HCEC 1CT (cell line): ENCODE results near the gene TK2.
"Not testable (repeated sequence)": the region's sequence is repeated elsewhere in the genome, so short reads cannot be mapped to it uniquely, and the experiment has no call there.

Source experiments
- DNase-seq: peaks from one replicate; pipeline ENCODE4 v3.0.0-alpha.2; 2017

TK2 gene

DNA sequence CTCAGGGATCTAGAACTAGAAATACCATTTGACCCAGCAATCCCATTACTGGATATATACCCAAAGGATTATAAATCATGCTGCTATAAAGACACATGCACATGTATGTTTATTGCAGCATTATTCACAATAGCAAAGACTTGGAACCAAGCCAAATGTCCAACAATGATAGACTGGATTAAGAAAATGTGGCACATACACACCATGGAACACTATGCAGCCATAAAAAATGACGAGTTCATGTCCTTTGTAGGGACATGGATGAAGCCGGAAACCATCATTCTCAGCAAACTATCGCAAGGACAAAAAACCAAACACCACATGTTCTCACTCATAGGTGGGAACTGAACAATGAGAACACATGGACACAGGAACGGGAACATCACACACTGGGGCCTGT, 48.4 kb downstream of the TK2 start:
- not testable (repeated sequence) for DNase-seq

- DNase-seq = not testable (repeated sequence)
Observed at GRCh38 chr16:66497921-66498320, 52.0 kb downstream of the TK2 start.

- not testable (repeated sequence) for DNase-seq
Observed at GRCh38 chr16:66496226-66496625, 53.7 kb downstream of the TK2 start.

GRCh38 chr16:66495440-66495839, 54.5 kb downstream of the TK2 start:
- no peak for DNase-seq

DNA sequence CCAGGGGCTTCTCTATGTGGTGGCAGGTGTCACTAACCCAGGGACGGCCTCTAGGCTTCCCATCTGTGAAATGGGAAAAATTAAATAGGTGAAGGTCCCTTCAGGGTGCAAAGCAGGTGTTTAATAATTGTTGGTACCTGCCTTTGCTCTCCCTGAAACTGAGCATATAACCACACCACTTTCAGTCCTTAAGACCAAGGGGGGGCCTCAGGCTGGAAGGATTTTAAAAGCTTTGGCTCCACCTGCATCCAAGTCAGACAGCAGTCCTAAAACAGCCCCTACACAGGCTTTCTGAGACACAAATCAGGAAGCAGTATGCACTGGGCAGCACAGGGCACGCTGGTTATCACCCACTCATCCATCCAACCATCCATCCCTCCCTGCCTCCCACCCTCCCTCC, 55.0 kb downstream of the TK2 start:
- DNase-seq = no peak

DNA sequence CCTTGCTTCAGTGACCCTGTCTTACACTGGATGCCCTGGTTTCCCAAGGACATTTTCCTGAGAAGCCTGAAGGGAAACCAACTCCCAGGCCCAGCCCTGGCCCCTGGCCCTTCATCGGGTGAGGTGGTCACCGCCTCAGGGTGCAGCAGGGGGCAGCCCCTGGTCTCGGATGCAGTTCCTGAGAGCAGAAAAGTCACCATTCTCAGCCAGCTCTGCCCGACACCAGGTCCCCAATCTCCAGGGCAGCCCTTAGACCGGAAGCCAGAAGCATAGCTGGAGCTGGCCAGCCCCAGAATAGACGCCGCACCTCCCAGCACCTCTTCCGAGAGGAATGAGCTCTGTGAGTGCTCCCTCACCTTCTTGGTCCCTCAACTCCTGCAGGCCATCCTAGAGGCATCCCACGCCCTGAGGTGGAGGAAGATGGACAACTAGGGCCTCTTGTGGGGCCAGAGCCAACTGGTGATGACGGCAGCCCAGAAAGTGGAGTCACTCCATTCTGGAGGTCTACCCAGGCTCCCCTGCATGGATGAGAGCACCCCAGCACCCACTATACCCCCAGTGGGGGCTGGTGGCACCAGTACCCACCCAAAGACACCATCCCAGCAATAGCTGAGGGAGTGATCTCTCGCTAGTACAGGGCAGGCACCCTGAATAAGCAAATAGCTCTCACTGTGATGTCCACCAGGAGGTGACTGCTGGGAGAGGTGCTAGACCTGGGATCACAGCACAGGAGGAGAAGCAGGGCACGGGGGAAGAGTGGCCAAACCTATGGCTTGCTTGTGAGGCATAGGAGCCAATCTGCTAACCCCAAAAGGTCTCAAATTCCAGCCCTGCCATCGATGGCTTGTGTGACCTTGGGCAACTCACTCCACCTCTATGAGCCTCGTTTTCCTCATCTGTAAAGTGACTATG, 56.2 kb downstream of the TK2 start:
- DNase-seq = no peak

DNA sequence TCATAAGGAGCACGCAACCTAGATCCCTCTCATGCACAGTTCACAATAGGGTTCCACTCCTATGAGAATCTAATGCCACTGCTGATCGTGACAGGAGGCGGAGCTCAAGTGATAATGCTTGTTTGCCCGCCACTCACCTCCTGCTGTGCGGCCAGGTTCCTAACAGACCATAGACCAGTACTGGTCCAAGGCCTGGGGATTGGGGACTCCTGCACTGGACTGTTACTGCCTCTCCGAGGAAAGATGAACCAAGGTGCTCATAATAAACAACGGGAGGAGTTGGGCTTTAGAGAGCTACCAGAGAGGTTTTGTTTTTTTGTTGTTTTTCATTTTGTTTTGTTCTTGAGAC, 58.2 kb downstream of the TK2 start:
- no peak for DNase-seq

GRCh38 chr16:66490774-66491715, 58.9 kb downstream of the TK2 start:
- DNase-seq = no peak

DNA sequence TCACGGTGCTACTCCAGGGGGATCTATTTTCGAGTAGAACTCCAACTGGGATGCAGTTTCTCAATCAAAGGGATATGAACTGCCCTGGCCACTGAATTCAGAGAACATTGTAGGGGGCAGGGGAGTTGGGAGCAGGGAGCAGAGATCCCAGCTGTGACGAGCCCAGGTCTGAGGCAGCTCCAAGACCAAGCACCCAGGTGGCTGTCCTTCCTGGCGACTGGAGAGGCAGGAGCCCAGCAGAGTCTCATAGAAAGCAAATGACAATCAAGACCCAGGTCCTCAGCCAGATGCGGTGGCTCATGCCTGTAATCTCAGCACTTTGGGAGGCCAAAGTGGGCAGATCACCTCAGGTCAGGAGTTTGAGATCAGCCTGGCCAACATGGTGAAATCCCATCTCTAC, 60.1 kb downstream of the TK2 start:
- DNase-seq = no peak

DNA sequence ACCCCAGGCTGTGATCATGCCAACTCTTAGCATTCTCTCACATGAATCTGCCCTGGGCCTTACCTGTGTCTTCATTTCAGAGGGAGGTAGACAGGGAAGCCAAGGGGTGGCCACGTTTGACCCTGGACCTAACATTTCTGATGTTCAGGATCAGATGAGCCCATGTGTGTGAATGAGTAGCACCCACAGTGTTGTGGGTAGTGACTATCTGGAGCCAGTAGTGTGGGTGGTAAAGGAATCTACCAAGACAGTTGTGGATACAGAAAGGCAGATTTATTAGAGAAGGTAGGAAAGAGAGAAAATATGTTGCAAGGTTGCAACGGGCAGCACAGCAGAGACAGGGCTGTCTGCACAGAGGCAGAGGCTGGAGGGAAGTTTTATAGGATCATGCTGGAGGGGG, 60.5 kb downstream of the TK2 start:
- DNase-seq = no peak

- no peak for DNase-seq
Observed at GRCh38 chr16:66488505-66488904, 61.4 kb downstream of the TK2 start.

DNA sequence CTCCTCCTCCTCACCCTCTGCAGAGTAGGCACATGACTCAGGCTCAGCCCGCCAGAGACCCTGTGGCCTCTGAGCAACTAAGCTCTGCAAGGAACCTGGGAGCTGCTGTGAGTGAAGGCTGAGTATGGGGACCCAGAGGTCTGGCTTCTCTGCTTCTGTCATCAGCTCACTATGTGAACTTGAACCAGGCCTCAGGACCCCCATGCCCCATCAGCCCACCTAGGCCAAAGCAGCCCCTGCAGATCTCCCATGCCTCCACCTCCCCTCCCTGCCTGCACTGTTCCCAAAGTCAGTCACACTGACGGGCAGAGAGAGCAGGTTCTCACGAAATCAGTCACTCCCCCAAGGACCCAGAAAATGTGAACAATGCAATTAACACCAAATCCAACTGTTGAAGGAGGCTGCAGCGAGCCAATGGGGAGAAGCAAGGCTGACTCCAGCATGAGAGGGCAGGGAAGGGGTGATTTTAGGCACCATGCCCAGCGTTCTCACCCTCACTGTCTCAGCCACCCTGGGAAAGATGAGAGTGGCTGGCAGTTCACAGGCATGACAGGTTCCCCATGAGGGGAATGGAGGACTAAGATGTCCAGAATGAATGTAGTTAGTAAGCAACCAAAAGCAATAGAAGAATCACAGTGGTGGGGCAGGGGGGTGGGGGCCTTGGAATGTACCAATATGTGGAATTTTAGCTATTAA, 62.2 kb downstream of the TK2 start:
- no peak for DNase-seq

- DNase-seq = peak; percentile 57
Observed at GRCh38 chr16:66486773-66487579, 62.9 kb downstream of the TK2 start.

DNA sequence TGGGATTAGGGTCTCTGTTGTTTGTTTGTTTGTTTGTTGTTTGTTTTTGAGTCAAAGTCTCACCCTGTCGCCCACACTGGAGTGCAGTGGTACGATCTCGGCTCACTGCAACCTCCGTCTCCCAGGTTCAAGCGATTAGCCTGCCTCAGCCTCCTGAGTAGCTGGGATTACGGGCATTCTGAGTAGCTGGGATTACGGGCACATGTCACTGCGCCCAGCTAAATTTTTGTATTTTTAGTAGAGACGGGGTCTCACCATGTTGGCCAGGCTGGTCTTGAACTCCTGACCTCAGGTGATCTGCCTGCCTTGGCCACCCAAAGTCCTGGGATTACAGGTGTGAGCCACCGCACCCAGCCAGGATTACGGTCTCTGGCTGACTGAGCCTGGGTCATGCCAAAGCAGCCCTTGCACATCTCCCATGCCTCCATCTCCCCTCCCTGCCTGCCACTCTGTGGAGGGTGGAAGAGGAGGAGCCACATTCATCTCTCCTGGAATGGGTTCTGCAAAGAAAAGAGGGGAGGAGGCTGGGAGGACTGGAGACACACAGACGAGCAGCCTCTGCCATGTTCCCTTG, 63.6 kb downstream of the TK2 start:
- DNase-seq = no peak

GRCh38 chr16:66485376-66485775, 64.5 kb downstream of the TK2 start:
- no peak for DNase-seq

- no peak for DNase-seq
Observed at GRCh38 chr16:66484453-66485213, 65.3 kb downstream of the TK2 start.

- DNase-seq = peak; percentile 46
Observed at GRCh38 chr16:66483689-66484452, 66.1 kb downstream of the TK2 start.

GRCh38 chr16:66481943-66482390, 68.0 kb downstream of the TK2 start:
- no peak for DNase-seq

- DNase-seq = no peak
Observed at GRCh38 chr16:66481081-66481942, 68.6 kb downstream of the TK2 start.
